ENCODE measurements around the gene PCBP4.

GRCh38 chr3:51937611-51938450 lies 29.4 kb downstream of the PCBP4 start:
- TF ChIP-seq CTCF (IDR thresholded peaks at IDR 0.05 in 4 of 5, conservative IDR thresholded peaks at IDR 0.05 in 1 of 5) (no peak), POLR2A (IDR thresholded peaks at IDR 0.05) (no peak)

Data from gastrocnemius medialis (tissue), 4 donors.